HG03064 (cell line): ENCODE results near the gene SEPTIN8.
"Not testable (repeated sequence)": the region's sequence is repeated elsewhere in the genome, so short reads cannot be mapped to it uniquely, and the experiment has no call there.

Source experiments
- ATAC-seq: cut with Tn5 transposase; IDR thresholded peaks from one replicate; pipeline ENCODE4 v1.9.1; 2021; ENCODE audit warnings: low read depth; ENCODE audit not compliant: unreplicated experiment

The SEPTIN8 gene

DNA sequence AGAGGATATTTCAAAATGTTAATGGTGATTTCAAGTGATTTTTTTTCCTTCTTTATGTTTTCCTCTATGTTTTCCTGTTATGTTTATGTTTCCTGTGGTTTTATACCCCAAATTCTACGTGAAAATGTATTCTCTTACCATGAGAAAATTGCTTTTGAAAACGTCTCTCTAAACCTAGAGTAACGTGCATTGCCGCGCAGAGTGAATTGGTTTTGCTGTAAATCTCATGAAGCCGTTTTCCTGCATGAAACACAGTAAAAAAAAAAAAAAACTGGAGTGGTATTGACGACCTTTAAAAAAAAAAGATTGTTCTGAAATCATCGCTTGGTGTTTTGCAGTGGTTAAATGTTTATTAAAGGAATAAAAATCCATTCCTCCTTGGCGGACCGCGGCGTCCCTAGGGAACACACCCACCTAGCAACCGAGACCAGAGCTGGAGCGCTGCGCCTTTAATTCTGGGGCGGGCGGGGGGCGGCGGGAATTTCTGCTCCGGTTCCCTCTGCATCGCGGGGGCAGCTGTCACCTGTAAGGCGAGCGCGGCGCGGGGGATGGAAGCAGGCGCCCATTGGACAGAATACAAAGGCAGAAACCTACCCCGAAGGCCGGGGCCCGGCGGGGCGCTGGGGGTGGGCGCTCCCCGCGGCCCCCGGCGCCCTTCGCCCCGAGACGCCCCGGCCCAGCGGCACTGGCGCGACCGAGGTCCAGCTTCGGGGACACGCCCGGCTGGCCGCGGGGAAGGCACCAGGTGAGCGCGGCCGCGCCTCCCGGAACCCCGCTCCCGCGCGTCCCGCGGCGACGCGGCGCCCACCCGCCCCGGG, 36.0 kb upstream of the SEPTIN8 start, which contains the start of gene SOWAHA:
Gene SOWAHA, plus strand, starts transcription at position 522 of the 818 bp plus-strand sequence. CDS start 320 bp downstream, outside the sequence.
- ATAC-seq: no peak

DNA sequence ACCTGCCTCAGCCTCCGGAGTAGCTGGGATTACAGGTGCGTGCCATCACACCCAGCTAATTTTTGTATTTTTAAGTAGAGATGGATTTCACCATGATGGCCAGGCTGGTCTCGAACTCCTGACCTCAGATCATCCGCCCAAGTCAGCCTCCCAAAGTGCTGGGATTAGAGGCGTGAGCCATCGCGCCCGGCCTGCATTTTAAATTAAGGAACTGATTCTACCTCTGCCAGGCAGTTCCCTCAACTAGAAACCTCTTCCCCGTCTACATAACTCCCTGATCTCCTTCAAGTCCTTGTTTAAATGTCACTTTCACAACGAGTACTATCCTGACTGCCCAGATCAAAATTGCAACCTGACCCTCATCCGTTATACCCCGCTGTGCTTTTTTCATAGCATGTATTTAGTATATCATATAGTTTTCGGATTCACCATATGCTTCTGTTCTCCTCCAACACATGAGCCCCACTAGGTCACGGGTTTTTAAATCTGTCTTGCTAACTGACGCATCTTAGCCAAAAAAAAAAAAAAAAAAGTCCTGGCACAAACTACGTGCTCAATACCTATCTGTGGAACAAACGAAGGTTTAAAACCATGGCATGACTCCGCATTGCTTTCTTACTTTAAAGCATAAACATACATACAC, 35.2 kb upstream of the SEPTIN8 start:
- no peak for ATAC-seq

DNA sequence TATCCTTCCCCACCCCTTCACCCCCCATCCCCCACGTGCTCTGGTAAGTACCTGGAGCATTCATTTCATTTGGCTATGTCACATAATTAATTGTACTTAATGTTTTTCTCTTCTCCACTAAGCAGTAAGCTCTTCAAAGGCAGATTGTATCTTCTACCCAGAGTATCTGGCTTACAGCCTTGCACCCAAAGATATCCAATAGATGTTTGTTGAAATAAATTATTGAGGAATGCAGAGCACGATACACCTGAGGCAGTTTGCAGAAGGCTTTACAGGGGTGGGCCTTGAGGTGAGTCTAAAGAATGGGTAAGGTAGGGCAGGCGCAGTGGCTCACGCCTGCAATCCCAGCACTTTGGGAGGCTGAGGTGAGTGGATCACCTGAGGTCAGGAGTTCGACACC, 33.6 kb upstream of the SEPTIN8 start:
- no peak for ATAC-seq

DNA sequence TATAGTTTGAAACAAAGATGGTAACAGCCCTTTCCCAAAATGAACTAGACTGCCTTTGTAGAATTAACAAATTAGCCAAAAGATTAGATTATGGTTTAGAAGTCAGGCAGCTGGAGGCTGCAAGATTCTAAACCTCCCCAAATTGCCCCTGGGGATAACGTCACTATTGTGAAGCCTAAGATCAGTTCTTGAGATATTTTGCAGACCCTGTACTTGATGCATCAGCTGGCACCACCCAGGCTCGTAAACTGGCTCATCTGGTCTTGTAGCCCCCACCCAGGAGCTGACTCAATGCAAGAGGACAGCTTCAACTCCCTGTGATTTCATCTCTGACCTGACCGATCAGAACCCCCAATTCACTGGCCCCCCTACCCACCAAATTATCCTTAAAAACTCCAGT, 31.8 kb upstream of the SEPTIN8 start:
- ATAC-seq: no peak

DNA sequence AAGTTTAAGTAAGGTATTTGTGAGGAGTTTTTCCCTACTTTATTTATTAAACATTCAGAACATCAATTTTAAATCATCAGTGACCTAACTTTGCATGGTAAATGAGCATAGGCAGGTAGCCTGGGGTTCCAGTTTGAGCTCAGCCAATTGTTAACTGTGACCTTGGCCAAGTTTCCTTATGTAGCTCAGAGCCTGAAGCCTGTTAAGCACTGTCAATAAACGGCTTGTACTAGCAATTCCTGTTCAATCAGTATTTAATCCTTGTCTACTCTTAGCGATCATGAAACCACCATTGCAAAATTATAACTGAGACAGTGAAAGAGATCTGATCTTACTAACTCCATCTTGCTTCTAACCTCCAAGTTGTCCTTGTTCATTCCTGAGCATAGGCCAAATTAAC, 31.4 kb upstream of the SEPTIN8 start:
- no peak for ATAC-seq

GRCh38 chr5:132807163-132807838, 30.3 kb upstream of the SEPTIN8 start:
- ATAC-seq: no peak

GRCh38 chr5:132806804-132807162, 29.7 kb upstream of the SEPTIN8 start:
- not testable (repeated sequence) for ATAC-seq

GRCh38 chr5:132805872-132806271, 28.8 kb upstream of the SEPTIN8 start:
- not testable (repeated sequence) for ATAC-seq

DNA sequence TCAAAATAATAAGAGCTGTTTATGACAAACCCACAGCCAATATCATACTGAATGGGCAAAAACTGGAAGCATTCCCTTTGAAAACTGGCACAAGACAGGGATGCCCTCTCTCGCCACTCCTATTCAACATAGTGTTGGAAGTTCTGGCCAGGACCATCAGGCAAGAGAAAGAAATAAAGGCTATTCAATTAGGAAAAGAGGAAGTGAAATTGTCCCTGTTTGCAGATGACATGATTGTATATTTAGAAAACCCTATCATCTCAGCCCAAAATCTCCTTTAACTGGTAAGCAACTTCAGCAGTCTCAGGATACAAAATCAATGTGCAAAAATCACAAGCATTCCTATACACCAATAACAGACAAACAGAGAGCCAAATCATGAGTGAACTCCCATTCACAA, 27.2 kb upstream of the SEPTIN8 start:
- ATAC-seq: not testable (repeated sequence)

- not testable (repeated sequence) for ATAC-seq
These were observed 25.6 kb upstream of the SEPTIN8 start for GRCh38 chr5:132802685-132803066.

DNA sequence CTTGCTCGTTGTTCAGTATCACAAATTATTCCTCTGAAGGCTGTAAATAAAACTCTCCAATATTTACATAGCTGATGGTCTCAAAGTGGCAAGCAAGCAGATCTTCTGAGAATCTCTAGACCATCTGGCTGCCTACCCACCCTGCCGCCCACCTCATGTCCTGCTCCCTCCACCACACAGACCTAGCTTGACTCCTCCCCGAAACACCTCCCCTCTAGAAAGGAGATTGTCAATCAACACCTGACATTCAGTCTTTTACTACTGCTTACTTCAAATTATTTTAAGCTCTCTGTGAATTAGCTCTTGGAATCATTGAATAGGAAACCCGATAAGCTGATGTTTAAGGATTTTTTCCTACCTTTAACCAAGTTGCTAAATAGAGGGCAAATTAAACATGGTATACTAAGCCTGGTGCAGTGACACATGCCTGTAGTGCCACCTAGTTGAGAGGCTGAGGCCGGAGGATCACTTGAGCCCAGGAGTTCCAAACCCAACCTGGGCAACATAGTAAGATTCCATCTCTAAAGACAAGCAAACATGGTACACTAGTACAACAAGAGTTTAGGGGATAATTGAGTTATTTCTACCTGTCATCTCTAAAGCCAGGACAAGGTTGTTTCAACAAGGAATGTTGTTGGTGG, 25.1 kb upstream of the SEPTIN8 start:
- ATAC-seq: no peak

GRCh38 chr5:132800545-132800944, 23.5 kb upstream of the SEPTIN8 start:
- no peak for ATAC-seq

- no peak for ATAC-seq
These were observed 22.4 kb upstream of the SEPTIN8 start for GRCh38 chr5:132799392-132799791.

- no peak for ATAC-seq
These were observed 20.6 kb upstream of the SEPTIN8 start for GRCh38 chr5:132797651-132798050.

- no peak for ATAC-seq
These were observed 14.0 kb upstream of the SEPTIN8 start for GRCh38 chr5:132791026-132791425.

GRCh38 chr5:132790201-132790865, 13.3 kb upstream of the SEPTIN8 start:
- ATAC-seq: no peak

- no peak for ATAC-seq
These were observed 12.2 kb upstream of the SEPTIN8 start for GRCh38 chr5:132788990-132789886.

DNA sequence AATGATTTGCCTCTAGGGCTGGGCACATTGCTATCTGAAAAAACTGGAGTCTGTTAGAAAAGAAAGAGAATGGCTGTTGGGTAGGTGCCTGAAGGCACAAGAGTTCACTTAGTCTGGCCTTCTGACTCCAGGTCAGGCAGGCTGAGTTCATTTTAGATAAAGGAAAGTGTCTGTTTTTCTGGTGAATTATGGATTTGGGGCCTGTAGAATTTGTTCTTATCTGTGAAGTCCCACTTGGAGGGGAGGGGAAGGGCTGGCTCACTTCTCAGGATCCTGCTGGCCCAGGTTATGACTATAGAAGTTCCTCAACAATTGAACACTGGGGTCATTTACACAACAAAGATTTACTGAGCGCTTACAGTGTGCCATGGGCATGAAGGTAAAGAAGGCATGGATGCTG, 11.5 kb upstream of the SEPTIN8 start:
- ATAC-seq: no peak

DNA sequence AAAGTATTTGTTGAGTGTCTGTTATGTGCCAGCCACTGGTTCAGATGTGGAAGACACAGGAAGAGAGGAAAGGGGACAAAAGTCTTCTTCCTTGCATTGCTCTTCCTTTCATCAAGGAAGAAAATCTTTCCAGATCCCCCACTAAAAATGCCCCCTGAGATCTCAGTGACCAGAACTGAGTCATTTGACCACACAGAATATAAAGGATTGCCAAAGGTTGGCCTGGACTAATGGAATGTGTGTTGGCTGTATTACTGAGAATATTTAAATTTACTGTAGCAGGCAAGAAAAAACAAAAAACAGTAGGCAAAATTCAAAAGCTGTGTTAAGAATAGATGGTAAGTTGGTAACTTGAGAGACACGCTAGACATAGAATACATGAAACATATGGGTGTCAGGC, 10.0 kb upstream of the SEPTIN8 start:
- no peak for ATAC-seq

- no peak for ATAC-seq
These were observed 8.8 kb upstream of the SEPTIN8 start for GRCh38 chr5:132785864-132786263.
